GM19035 (cell line): Measurements from ENCODE around the gene PRSS23.
"Not testable (repeated sequence)": the region's sequence is repeated elsewhere in the genome, so short reads cannot be mapped to it uniquely, and the experiment has no call there.

Experiments used
- ATAC-seq: cut with Tn5 transposase; IDR thresholded peaks from one replicate; pipeline ENCODE4 v1.9.1; 2021; ENCODE audit not compliant: unreplicated experiment

PRSS23 gene

GRCh38 chr11:86812322-86812670 lies 12.0 kb downstream of the PRSS23 start:
- no peak for ATAC-seq

GRCh38 chr11:86812981-86813380 lies 12.6 kb downstream of the PRSS23 start:
- ATAC-seq = peak; percentile 79

GRCh38 chr11:86814775-86815174 lies 14.4 kb downstream of the PRSS23 start:
- ATAC-seq = no peak

GRCh38 chr11:86815726-86816125 lies 15.4 kb downstream of the PRSS23 start:
- ATAC-seq = no peak

- no peak for ATAC-seq
Measured at GRCh38 chr11:86816251-86816726, 15.9 kb downstream of the PRSS23 start.

GRCh38 chr11:86818462-86819192 lies 18.3 kb downstream of the PRSS23 start:
- ATAC-seq = peak; percentile 74

GRCh38 chr11:86824139-86824538 lies 23.8 kb downstream of the PRSS23 start:
- ATAC-seq = not testable (repeated sequence)

- ATAC-seq = not testable (repeated sequence)
Measured at GRCh38 chr11:86834376-86834775, 34.0 kb downstream of the PRSS23 start.

GRCh38 chr11:86844762-86845508 lies 44.6 kb downstream of the PRSS23 start:
- ATAC-seq = not testable (repeated sequence)

- no peak for ATAC-seq
Measured at GRCh38 chr11:86848132-86848531, 47.8 kb downstream of the PRSS23 start.

GRCh38 chr11:86849679-86850078 lies 49.3 kb downstream of the PRSS23 start:
- ATAC-seq = no peak
